HCT116 (cell line): ENCODE measurements around the gene RPH3AL. TPM values are rescaled to one million over a fixed set of nuclear protein-coding genes. Genes with fewer than 3 reads are reported as not detected.
"Not testable (repeated sequence)": the region's sequence is repeated elsewhere in the genome, so short reads cannot be mapped to it uniquely, and the experiment has no call there.

ENCODE experiments used
- ATAC-seq: fragments of 200-7000 bp; cut with Tn5 transposase; 2 replicates; pipeline ENCODE4 v1.9.1; 2020; ENCODE audit warnings: mild to moderate bottlenecking, moderate library complexity
- BruUV-seq: library from RNA; stranded (reverse); fragments of 400-500 nt; replicated peaks from 2 replicates; lab custom pipeline; 2021; lab: Mats Ljungman, UMichigan
- CTCF ChIA-PET: fragments of 300-600 bp; sonication (Branson Sonifier 250); formaldehyde crosslinking; loops from one replicate; lab custom pipeline; 2021; ENCODE audit warnings: antibody characterized with exemption; lab: Charles Lee
- POLR2A ChIA-PET: fragments of 300-600, 350-600 bp; sonication (Branson Sonifier 250); formaldehyde crosslinking; loops from one replicate; lab custom pipeline; 2021; ENCODE audit warnings: antibody characterized with exemption; lab: Charles Lee
- RAD21 ChIA-PET, 2 experiments: fragments of 300-600 bp; sonication (Branson Sonifier 250); formaldehyde crosslinking; loops; one replicate each; lab custom pipeline; 2023; ENCODE audit warnings: low total read pairs in 2 of 2; ENCODE audit not compliant: uncharacterized antibody in 2 of 2, unreplicated experiment in 2 of 2, low non-redundant PET in 1 of 2; lab: Charles Lee
- DNase-seq: peaks from one replicate; pipeline ENCODE4 v3.0.0-alpha.2; 2010; ENCODE audit warnings: low read depth, low spot score
- H2AFZ ChIP-seq: fragments of 200-600 bp; shearing (Covaris generic), sonication (generic); 2 replicates; pipeline ENCODE4 v1.6.1; 2017; ENCODE audit warnings: low read depth, mixed run types, mixed read lengths, antibody characterized with exemption, low read length; ENCODE audit not compliant: poor library complexity, severe bottlenecking
- H3K27ac ChIP-seq: 2 replicates; pipeline ENCODE4 v1.5.1; 2012; ENCODE audit warnings: low read depth, low read length
- H3K27me3 ChIP-seq: fragments of 200-600 bp; sonication (generic); 2 replicates; pipeline ENCODE4 v1.6.1; 2016; ENCODE audit warnings: mixed run types, low read length, mixed read lengths; ENCODE audit not compliant: insufficient read depth
- H3K36me3 ChIP-seq, 2 experiments: fragments of 200-500 bp in 1 of 2; fragments of 200-600 bp in 1 of 2; sonication (Bioruptor generic) in 1 of 2; sonication (generic) in 1 of 2; 2 replicates each; pipeline versions ENCODE4 v1.5.1 to v1.6.1; 2014 to 2016; ENCODE audit warnings: low read length in 2 of 2, inconsistent platforms in 1 of 2, mixed read lengths in 1 of 2, mixed run types in 1 of 2; ENCODE audit not compliant: insufficient read depth in 2 of 2, control insufficient read depth in 1 of 2
- H3K4me1 ChIP-seq, 2 experiments: fragments of 200-600 bp in 1 of 2; sonication (generic) in 1 of 2; 2 replicates each; pipeline versions ENCODE4 v1.5.1 to v1.6.1; 2012 to 2017; ENCODE audit warnings: low read length in 2 of 2, inconsistent platforms in 1 of 2, mild to moderate bottlenecking in 1 of 2, mixed read lengths in 1 of 2, mixed run types in 1 of 2, moderate library complexity in 1 of 2; ENCODE audit not compliant: insufficient read depth in 2 of 2, control insufficient read depth in 1 of 2
- H3K4me2 ChIP-seq: fragments of 200-600 bp; sonication (generic); 2 replicates; pipeline ENCODE4 v1.6.1; 2017; ENCODE audit warnings: mixed run types, low read length, mixed read lengths
- H3K4me3 ChIP-seq, 2 experiments: fragments of 200-600 bp in 1 of 2; sonication (generic) in 1 of 2; replicated peaks in 1 of 2; 2 replicates each; pipeline ENCODE4 v1.5.1; 2011 to 2016; ENCODE audit warnings: low read length in 2 of 2, control low read depth in 1 of 2, low read depth in 1 of 2, mild to moderate bottlenecking in 1 of 2, mixed read lengths in 1 of 2, mixed run types in 1 of 2
- H3K79me2 ChIP-seq: fragments of 200-600 bp; sonication (generic); 2 replicates; pipeline ENCODE4 v1.6.1; 2017; ENCODE audit warnings: mild to moderate bottlenecking, mixed run types, low read length, moderate library complexity, mixed read lengths; ENCODE audit not compliant: insufficient read depth
- H3K9ac ChIP-seq: fragments of 200-600 bp; sonication (generic); 2 replicates; pipeline ENCODE4 v1.6.1; 2016; ENCODE audit warnings: low read length, mixed read lengths
- H3K9me2 ChIP-seq: fragments of 200-600 bp; sonication (generic), shearing (Covaris generic); 2 replicates; pipeline ENCODE4 v1.6.1; 2017; ENCODE audit warnings: mixed run types, mild to moderate bottlenecking, moderate library complexity; ENCODE audit not compliant: insufficient read depth
- H3K9me3 ChIP-seq, 2 experiments: fragments of 200-500 bp in 1 of 2; fragments of 200-600 bp in 1 of 2; sonication (Bioruptor generic) in 1 of 2; sonication (generic) in 1 of 2; 2 replicates each; pipeline ENCODE4 v1.6.1; 2014 to 2017; ENCODE audit warnings: low read length in 2 of 2, mixed read lengths in 2 of 2, inconsistent platforms in 1 of 2, low read depth in 1 of 2, mild to moderate bottlenecking in 1 of 2, mixed run types in 1 of 2, moderate library complexity in 1 of 2; ENCODE audit not compliant: control insufficient read depth in 1 of 2, insufficient read depth in 1 of 2
- H4K20me1 ChIP-seq: fragments of 200-600 bp; sonication (generic), shearing (Covaris generic); 2 replicates; pipeline ENCODE4 v1.6.1; 2017; ENCODE audit warnings: mixed run types, mild to moderate bottlenecking, moderate library complexity; ENCODE audit not compliant: insufficient read depth
- EZH2phosphoT487 ChIP-seq: fragments of 200-600 bp; IDR thresholded peaks from 2 replicates; pipeline ENCODE4 v1.6.1; 2018; ENCODE audit warnings: antibody characterized with exemption, borderline replicate concordance
- POLR2A ChIP-seq: IDR thresholded peaks from 2 replicates; pipeline ENCODE4 v1.7.0; 2011; ENCODE audit warnings: borderline replicate concordance; ENCODE audit not compliant: insufficient read depth, insufficient read length; ENCODE audit errors: extremely low read depth
- POLR2AphosphoS5 ChIP-seq: IDR thresholded peaks from 2 replicates; pipeline ENCODE4 v1.6.1; 2011; ENCODE audit warnings: mild to moderate bottlenecking, low read depth, low read length, moderate library complexity
- SIN3A ChIP-seq: IDR thresholded peaks from 2 replicates; pipeline ENCODE4 v1.6.1; 2012; ENCODE audit warnings: low read depth
- SP1 ChIP-seq: IDR thresholded peaks from 2 replicates; pipeline ENCODE4 v1.6.1; 2012; ENCODE audit warnings: low read depth
- TCF7L2 ChIP-seq: IDR thresholded peaks from 2 replicates; pipeline ENCODE4 v1.7.0; 2011; ENCODE audit warnings: borderline replicate concordance, inconsistent platforms; ENCODE audit not compliant: insufficient read depth, insufficient read length; ENCODE audit errors: extremely low read depth
- YY1 ChIP-seq: IDR thresholded peaks from 2 replicates; pipeline ENCODE4 v1.6.1; 2011; ENCODE audit warnings: low read length, low read depth, moderate library complexity, mild to moderate bottlenecking; ENCODE audit not compliant: insufficient replicate concordance; ENCODE audit errors: extremely low read depth
- ZFX ChIP-seq: fragments of 450-650 bp; IDR thresholded peaks from 2 replicates; pipeline ENCODE4 v1.6.1; 2017
- intact Hi-C: fragments of 100-400 bp; cut with micrococcal nuclease; formaldehyde crosslinking; loops from 2 replicates; pipeline ENCODE4 v1.10.0; 2022
- total RNA-seq: library from RNA; stranded (reverse); gene quantifications from one replicate; pipeline ENCODE4 v1.2.1, GENCODE V29; 2021; ENCODE audit not compliant: unreplicated experiment
- TF ChIP-seq, protein P1 (sequence below): IDR thresholded peaks from 2 replicates; pipeline ENCODE4 v1.6.1; 2012
- TF ChIP-seq, protein P2 (sequence below): IDR thresholded peaks from 2 replicates; pipeline ENCODE4 v1.6.1; 2011; ENCODE audit warnings: mild to moderate bottlenecking, low read length, moderate library complexity; ENCODE audit not compliant: insufficient replicate concordance; ENCODE audit errors: extremely low read depth
- TF ChIP-seq, protein P3 (sequence below), 3 experiments: fragments of 200-600 bp in 1 of 3; sonication (generic) in 1 of 3; IDR thresholded peaks in 2 of 3; conservative IDR thresholded peaks in 1 of 3; 2 replicates each; pipeline ENCODE4 v1.5.1; 2012 to 2017; ENCODE audit warnings: low read depth in 2 of 3, low read length in 2 of 3, antibody characterized with exemption in 1 of 3, borderline replicate concordance in 1 of 3, control low read depth in 1 of 3, mild to moderate bottlenecking in 1 of 3, mixed read lengths in 1 of 3, mixed run types in 1 of 3, moderate library complexity in 1 of 3; ENCODE audit not compliant: insufficient read depth in 1 of 3
- TF ChIP-seq, protein P4 (sequence below): IDR thresholded peaks from 2 replicates; pipeline ENCODE4 v1.6.1; 2012

The RPH3AL gene
- total RNA-seq, 1 experiment from 2014 or later, result 17.0 TPM

DNA sequence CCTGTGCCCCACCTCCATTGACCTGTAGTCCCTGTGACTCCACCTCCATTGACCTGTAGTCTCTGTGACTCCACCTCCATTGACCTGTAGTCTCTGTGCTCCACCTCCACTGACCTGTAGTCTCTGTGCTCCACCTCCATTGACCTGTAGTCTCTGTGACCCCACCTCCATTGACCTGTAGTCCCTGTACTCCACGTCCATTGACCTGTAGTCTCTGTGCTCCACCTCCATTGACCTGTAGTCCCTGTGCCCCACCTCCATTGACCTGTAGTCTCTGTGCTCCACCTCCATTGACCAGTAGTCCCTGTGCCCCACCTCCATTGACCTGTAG lies 38.0 kb downstream of the RPH3AL start:
- H3K27me3 ChIP-seq, CTCF ChIA-PET, H3K4me3 ChIP-seq, H3K79me2 ChIP-seq, BruUV-seq, intact Hi-C loops, H3K27ac ChIP-seq, RAD21 ChIA-PET, H3K9me3 ChIP-seq, H3K9me2 ChIP-seq, H3K9ac ChIP-seq, H2AFZ ChIP-seq, H4K20me1 ChIP-seq, H3K36me3 ChIP-seq, H3K4me2 ChIP-seq, ATAC-seq, POLR2A ChIA-PET, H3K4me1 ChIP-seq, DNase-seq: not testable (repeated sequence)

DNA sequence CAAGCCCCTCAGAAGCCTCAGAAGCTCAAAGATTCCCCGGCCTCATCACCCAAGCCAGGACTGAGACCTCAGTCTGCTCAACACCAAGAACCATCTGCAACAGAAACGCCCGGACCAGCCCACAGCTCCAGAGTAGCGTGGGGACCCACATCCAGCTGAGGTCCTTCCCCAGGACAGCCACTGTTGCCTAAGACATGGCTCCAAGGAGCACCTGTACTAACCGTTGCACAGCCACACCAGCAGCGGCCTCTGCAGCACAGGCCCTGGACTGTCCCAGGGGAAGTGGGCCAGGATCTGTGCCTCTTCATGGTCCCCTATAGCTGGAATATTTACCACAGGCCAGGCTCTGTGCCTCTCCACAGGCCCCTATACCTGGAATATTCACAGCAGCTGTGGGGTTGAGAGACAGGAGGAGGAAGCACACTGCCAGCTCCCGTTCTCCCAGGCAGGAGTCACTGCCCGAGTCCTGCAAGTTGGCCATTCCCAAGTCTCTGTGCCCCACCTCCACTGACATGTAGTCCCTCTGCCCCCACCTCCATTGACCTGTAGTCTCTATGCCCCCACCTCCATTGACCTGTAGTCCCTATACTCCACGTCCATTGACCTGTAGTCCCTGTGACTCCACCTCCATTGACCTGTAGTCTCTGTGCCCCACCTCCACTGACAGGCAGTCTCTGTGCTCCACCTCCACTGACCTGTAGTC lies 38.5 kb downstream of the RPH3AL start:
- H3K27ac ChIP-seq, result no peak overlapping the region
- ChIA-PET CTCF (no interaction called here), RAD21 (no interaction called here)
- no peaks in the 10 kb centered on the region for H3K36me3 ChIP-seq
- no peak overlapping the region for H3K4me3 ChIP-seq
- BruUV-seq, result no TSS peak
- H3K27me3 ChIP-seq, result no peaks in the 10 kb centered on the region
- H3K9ac ChIP-seq, result no peak overlapping the region
- TF ChIP-seq EZH2phosphoT487 (no peak), YY1 (no peak), ZFX (no peak), TCF7L2 (no peak), POLR2AphosphoS5 (no peak), POLR2A (no peak), SIN3A (no peak), SP1 (no peak)
- TF ChIP-seq, protein P1, sequence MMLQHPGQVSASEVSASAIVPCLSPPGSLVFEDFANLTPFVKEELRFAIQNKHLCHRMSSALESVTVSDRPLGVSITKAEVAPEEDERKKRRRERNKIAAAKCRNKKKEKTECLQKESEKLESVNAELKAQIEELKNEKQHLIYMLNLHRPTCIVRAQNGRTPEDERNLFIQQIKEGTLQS, result no peak
- TF ChIP-seq, protein P2, sequence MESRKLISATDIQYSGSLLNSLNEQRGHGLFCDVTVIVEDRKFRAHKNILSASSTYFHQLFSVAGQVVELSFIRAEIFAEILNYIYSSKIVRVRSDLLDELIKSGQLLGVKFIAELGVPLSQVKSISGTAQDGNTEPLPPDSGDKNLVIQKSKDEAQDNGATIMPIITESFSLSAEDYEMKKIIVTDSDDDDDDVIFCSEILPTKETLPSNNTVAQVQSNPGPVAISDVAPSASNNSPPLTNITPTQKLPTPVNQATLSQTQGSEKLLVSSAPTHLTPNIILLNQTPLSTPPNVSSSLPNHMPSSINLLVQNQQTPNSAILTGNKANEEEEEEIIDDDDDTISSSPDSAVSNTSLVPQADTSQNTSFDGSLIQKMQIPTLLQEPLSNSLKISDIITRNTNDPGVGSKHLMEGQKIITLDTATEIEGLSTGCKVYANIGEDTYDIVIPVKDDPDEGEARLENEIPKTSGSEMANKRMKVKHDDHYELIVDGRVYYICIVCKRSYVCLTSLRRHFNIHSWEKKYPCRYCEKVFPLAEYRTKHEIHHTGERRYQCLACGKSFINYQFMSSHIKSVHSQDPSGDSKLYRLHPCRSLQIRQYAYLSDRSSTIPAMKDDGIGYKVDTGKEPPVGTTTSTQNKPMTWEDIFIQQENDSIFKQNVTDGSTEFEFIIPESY, result no peak
- TF ChIP-seq, protein P3, sequence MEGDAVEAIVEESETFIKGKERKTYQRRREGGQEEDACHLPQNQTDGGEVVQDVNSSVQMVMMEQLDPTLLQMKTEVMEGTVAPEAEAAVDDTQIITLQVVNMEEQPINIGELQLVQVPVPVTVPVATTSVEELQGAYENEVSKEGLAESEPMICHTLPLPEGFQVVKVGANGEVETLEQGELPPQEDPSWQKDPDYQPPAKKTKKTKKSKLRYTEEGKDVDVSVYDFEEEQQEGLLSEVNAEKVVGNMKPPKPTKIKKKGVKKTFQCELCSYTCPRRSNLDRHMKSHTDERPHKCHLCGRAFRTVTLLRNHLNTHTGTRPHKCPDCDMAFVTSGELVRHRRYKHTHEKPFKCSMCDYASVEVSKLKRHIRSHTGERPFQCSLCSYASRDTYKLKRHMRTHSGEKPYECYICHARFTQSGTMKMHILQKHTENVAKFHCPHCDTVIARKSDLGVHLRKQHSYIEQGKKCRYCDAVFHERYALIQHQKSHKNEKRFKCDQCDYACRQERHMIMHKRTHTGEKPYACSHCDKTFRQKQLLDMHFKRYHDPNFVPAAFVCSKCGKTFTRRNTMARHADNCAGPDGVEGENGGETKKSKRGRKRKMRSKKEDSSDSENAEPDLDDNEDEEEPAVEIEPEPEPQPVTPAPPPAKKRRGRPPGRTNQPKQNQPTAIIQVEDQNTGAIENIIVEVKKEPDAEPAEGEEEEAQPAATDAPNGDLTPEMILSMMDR (IDR thresholded peaks at IDR 0.05 in 2 of 3, conservative IDR thresholded peaks at IDR 0.05 in 1 of 3; ENCODE audit: borderline replicate concordance in 1 of 3, insufficient read depth in 1 of 3, low read depth in 2 of 3, low read length in 2 of 3), result no peak
- TF ChIP-seq, protein P4, sequence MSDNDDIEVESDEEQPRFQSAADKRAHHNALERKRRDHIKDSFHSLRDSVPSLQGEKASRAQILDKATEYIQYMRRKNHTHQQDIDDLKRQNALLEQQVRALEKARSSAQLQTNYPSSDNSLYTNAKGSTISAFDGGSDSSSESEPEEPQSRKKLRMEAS, result no peak
- TF ChIP-seq, all 23 proteins: peak for 0
- Histone ChIP-seq H3K9me3 (peaks cover 0 to 6% of the 10 kb centered on the region in 2 experiments; a peak in 1 of 4 replicates), H3K79me2 (no peaks in the 10 kb centered on the region), H3K9me2 (no peaks in the 10 kb centered on the region), H3K4me1 (no peaks in the 10 kb centered on the region), H2AFZ (no peak overlapping the region), H4K20me1 (no peaks in the 10 kb centered on the region), H3K4me2 (no peak overlapping the region)
- ATAC-seq (no peak), DNase-seq (no peak)
- POLR2A ChIA-PET, result no interaction called here
- intact Hi-C loops, result no loop called here
